HT-29 (cell line): ENCODE results near the gene TRAF5. TPM values are rescaled to one million over a fixed set of nuclear protein-coding genes. Genes with fewer than 3 reads are reported as not detected.
"Not testable (repeated sequence)": the region's sequence is repeated elsewhere in the genome, so short reads cannot be mapped to it uniquely, and the experiment has no call there.

Source experiments
- DNase-seq: peaks from one replicate; pipeline ENCODE4 v3.0.0-alpha.2; 2015; ENCODE audit warnings: low spot score
- total RNA-seq: library from RNA; depleted of rRNA; stranded (reverse); fragments of >200 nt; shearing (Covaris generic); gene quantifications from 2 replicates; pipeline ENCODE4 v1.2.3, GENCODE V29; 2014

Gene TRAF5
- total RNA-seq, 1 experiment from 2014 or later = 9.4 TPM

DNA sequence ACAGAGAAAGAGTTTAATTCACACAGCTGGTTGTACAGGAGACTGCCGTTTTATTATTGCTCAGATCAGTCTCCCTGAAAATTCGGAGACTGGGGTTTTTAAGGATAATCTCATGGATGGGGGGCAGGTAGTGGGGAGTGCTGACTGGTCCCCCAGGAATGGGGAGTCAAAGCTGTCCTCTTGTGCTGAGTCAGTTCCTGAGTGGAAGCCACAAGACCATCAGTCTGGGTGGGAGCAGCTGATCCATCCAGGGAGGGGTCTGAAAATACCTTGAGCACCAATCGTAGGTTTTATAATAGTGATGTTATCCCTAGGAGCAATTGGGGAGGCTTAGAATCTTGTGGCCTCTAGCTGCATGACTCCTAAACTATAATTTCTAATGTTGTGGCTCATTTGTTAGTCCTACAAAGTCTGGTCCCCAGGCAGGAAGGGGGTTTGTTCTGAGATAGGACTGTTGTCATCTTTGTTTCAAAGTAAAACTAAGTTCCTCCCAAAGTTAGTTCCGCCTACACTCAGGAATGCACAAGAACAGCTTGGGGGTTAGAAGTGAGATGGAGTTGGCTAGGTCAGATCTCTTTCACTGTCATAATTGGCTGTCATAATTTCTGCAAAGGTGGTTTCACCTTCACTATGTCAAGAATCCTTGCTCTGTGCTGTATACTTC lies 50.3 kb downstream of the TRAF5 start:
- DNase-seq = no peak

DNA sequence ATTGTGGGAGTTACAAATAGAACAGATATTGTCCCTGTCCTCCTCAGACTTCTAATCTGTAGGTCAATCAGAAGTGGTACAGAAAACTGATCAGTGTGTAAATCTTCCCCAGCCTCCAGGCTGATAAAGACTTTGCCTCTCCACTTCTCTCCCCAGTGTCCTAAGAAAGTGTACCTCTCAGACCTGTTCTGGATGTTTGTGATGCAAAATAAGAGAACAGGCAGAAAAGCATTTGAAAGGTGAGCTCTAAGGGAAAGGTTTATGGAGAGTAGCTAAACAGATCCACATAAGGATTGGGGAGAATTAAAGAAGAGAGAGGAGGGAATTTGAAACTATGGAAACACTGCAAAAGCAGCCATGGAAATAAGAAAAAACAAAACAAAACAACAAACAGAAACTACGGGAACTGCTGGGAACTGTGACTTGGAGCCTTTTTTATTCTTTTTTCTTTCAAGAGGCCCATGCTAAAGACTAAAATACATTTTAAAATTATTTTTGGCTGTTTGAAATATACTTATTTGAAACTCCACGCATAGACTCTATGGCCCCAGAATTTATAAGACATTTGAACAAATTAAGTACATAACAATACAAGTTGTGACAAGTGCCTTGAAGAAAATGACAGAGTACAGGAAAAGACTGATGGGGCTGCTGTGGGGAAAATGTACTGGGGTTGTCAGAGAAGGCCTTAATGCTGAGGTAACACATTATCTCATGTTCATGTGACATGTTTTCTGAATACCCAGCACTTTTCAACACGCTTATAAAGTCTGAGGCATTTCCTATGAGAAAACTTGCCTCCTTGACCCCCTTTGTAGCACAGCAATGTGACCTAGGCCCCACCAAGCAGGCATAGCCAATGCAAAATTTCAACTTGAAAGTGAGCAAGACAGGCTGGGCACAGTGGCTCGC lies 51.2 kb downstream of the TRAF5 start:
- DNase-seq = no peak

DNA sequence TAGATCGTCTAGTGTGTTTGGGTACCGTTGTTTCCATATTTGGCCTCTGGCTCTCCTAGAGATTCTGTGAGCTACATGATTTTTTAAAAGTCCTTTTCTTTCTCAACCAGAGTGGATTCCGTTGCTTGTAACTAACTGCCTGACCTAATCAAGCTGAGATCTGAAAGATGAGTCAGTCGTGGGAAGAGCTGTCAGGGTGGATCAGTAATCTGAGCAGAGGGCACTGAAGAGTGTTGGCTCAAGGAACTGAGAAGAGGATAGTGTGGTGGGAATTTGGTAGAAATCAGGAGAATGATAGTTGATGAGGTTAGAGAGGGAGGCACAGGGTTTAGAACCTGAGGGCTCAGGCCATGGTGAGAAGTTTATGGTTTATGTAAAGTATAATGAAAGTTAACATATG lies 52.2 kb downstream of the TRAF5 start:
- DNase-seq = no peak

DNA sequence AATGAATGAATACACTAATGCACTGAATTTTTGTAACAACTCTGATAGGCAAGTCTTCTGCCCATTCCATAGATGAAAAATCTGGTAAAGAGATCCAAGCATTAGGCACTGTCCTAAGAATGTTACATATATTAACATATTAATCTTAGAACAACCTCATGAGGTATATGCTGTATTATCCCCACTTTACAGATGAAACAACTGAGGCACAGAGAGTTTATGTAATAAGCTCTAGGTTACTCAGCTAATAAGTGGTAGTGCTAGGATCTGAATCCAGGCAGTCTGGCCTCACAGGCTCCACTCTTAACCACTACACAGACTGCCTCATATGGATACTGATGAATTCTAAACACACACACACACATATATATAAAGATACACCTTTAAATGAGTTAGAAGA lies 52.8 kb downstream of the TRAF5 start:
- DNase-seq = no peak

- DNase-seq = no peak
Measured at GRCh38 chr1:211381481-211382181, 55.0 kb downstream of the TRAF5 start.

- no peak for DNase-seq
Measured at GRCh38 chr1:211382182-211382713, 55.6 kb downstream of the TRAF5 start.

DNA sequence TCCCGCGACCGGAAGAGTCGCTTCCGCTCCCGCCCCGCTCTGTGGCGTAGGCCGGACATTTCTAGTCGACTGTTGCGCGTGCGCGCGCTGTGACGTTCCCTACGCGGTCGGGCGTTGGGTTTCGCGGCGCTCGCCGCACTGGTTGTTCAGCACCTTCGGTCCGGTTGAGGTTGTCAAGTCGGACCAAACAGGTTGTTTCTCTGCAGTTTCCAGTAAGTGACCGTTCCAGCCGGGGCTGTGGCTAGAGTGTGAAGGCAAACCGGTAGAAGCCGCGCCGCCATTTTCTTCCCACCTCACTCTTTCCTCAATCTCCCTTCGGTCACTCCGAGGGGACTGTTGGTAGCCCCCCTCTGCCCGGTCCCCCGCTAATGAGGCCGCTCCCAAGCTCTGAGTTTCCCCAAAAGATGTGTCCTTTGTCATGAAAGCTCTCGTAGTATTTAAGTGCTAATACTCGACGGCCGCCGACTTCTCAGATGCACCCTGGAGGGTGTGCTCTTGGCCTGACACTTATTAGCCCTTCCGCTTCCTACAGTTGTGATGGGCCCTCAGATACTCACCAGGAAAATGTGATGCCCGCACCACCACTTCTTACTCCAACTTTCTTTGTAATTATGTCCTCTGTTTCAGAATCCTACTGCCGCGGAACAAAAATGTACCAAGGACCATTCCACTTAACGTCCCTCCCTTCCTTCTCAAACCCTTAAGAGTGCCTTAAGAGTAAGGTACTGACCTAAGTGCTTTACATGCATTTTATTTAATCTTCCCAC lies 56.3 kb downstream of the TRAF5 start:
- peak; percentile 95 for DNase-seq

DNA sequence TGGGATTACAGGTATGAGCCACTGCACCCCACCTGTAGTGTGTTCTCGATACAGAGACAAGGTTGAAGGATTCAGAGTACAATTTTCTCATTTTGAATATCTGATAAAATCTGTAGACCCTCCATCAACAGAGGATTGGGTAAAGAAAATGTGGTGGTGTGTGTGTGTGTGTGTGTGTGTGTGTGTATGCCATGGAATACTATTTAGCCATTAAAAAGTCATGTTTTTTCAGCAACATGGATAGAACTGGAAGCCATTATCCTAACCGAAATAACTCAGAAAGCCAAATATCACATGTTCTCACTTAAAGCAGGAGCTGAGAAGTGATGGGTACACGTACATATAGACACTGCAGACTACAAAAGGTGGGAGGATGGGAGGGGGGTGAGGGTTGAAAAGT lies 57.9 kb downstream of the TRAF5 start:
- DNase-seq = no peak

- DNase-seq = no peak
Measured at GRCh38 chr1:211386921-211387320, 60.3 kb downstream of the TRAF5 start.

GRCh38 chr1:211390829-211391228 lies 64.2 kb downstream of the TRAF5 start:
- not testable (repeated sequence) for DNase-seq

GRCh38 chr1:211393203-211393602 lies 66.6 kb downstream of the TRAF5 start:
- DNase-seq = no peak

- not testable (repeated sequence) for DNase-seq
Measured at GRCh38 chr1:211398266-211398930, 71.8 kb downstream of the TRAF5 start.

GRCh38 chr1:211399851-211400393 lies 73.3 kb downstream of the TRAF5 start:
- DNase-seq = not testable (repeated sequence)

- DNase-seq = not testable (repeated sequence)
Measured at GRCh38 chr1:211401751-211402150, 75.1 kb downstream of the TRAF5 start.

DNA sequence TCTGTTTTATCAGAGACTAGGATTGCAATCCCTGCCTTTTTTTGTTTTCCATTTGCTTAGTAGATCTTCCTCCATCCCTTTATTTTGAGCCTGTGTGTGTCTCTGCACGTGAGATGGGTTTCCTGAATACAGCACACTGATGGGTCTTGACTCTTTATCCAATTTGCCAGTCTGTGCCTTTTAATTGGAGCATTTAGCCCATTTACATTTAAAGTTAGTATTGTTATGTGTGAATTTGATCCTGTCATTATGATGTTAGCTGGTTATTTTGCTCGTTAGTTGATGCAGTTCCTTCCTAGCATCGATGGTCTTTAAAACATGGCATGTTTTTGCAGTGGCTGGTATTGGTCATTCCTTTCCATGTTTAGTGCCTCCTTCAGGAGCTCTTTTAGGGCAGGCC lies 79.5 kb downstream of the TRAF5 start:
- not testable (repeated sequence) for DNase-seq

DNA sequence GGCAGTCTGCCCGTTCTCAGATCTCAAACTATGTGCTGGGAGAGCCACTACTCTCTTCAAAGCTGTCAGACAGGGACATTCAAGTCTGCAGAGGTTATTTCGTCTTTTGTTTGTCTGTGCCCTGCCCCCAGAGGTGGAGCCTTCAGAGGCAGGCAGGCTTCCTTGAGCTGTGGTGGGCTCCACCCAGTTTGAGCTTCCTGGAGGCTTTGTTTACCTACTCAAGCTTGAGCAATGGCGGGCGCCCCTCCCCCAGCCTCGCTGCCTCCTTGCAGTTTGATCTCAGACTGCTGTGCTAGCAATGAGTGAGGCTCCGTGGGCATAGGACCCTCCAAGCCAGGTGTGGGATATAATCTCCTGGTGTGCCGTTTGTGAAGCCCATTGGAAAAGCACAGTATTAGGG lies 81.1 kb downstream of the TRAF5 start:
- DNase-seq = peak; percentile 60

DNA sequence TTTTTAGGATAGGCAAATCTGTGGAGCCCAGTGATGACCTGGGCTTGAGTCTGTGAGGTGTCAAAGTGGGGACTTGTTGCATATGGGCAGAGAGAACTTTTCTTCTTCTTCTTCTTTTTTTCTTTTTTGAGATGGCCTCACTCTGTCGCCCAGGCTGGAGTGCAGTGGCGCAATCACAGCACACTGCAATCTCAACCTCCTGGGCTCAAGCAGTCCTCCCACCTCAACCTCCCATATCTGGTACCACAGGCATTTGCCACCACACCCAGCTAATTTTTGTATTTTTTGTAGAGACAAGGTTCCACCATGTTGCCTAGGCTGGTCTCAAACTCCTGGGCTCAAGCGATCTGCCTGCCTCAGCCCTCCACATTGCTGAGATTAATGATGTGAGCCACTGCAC lies 85.0 kb downstream of the TRAF5 start:
- no peak for DNase-seq

DNA sequence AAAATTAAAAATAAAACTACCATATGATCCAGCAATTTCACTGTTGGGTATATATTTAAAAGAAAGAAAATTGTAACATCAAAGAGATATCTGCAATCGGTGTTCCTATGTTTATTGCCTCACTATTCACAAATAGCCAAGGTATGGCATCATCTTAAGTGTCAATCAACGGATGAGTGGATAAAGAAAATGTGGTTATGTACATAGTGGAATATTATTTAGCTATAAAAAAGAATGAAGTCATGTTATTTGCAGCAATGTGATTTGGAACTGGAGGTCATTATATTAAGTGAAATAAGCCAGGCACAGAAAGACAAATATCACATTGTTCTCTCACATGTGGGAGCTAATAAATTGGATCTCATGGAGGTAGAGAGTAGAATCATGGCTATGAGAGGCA lies 89.1 kb downstream of the TRAF5 start:
- no peak for DNase-seq

DNA sequence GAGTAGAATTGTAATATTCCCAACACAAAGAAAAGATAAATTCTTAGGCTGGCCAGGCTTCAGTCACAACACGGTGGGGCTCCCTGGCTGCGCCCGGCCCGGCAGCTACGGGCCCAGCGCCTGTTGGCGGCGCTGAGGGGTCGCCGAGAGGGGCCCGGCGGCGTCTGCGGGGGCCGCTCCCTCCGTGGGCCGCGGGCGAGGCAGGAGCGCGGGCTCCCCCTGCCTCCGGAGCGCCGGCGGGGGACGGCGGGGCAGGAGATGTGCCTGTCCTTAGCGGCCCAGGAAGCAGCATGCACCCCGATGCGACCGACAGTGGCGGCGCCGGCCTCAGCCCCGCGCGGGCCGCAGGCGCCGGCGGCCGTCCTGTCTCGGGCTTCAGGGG lies 89.6 kb downstream of the TRAF5 start:
- peak; percentile 53 for DNase-seq

- peak; percentile 71 for DNase-seq
Measured at GRCh38 chr1:211416628-211417323, 90.1 kb downstream of the TRAF5 start.
